H54 (cell line): Measurements from ENCODE around the gene MAP3K1.
A peak's percentile ranks its signal among the peaks of the same experiment; 100 is the strongest.
"Not testable (repeated sequence)": the region's sequence is repeated elsewhere in the genome, so short reads cannot be mapped to it uniquely, and the experiment has no call there.

Source experiments
- DNase-seq: peaks from one replicate; pipeline ENCODE4 v3.0.0; 2011; ENCODE audit warnings: low spot score, mixed read lengths; ENCODE audit not compliant: insufficient read length
- FAIRE-seq: peaks from 3 replicates; lab custom pipeline; 2011; peaks lifted over from hg19 to GRCh38; lab: Jason Lieb, UNC
- POLR2A ChIP-seq: IDR thresholded peaks from 2 replicates; pipeline ENCODE4 v1.6.1; 2011; ENCODE audit warnings: low read depth, mild to moderate bottlenecking, low read length

Gene MAP3K1

GRCh38 chr5:56814963-56815657 is at the start of gene MAP3K1:
MAP3K1 (plus strand) TSS chr5:56815549; CDS start chr5:56815574, 25 bp downstream.
- peak; percentile 66 for TF ChIP-seq POLR2A
- no peak for FAIRE-seq
- DNase-seq: peak; percentile 73

GRCh38 chr5:56766926-56767325 is 48.4 kb upstream of the MAP3K1 start:
- FAIRE-seq: no peak
- no peak for DNase-seq
- TF ChIP-seq POLR2A: no peak

DNA sequence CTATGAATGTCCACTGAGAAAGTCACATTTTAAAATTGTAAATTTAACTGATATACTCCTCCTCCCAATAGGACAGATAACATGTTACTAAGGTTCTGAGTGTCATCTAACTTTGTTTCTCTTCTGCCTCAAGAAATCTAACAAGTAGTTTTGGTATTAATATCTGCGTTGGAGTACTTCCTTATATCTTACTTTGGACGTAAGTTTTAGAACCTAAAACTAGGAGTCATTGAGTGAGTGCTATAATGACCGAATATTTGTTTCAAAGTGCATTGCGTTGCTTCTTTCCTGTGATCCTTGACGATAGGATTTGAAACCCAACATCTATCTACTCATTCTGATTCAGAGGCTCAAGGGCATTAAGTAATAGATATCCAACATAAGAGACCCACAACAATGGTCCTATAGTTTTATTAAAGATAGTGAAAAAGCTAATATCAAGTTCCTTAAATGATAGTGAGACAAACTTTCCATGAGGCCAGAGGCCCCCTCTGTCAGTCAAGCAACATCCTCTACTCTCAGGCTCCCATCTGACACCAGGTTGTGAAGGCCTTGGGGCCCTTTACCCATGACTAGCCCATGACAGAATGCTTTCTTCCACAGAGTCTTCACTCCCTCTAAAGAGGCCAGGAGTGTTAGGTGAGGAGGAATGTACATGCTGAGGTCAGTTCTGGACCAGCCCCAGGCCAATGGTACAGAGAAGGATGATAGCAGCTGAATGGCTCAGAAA is 45.3 kb upstream of the MAP3K1 start:
- no peak for DNase-seq
- no peak for FAIRE-seq
- no peak for TF ChIP-seq POLR2A

DNA sequence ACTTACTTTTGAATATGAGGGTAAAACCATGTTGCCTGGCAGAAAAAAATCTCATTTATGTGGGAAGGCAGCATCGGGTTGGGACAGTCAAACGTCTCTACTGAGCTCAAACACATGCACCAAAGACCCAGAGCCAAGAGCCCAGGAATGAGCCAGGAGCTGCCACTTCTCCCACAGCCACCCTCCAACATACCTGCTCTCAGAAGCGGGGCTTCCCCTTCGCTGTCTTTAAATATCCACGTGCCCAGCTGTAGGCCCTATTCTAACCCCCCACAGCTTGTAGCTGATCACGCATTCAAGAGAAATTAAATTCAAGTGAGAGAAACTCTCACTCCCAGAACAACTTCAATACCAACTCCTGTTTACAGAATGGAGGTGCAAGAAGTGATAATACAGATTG is 42.6 kb upstream of the MAP3K1 start:
- DNase-seq (no peak), FAIRE-seq (no peak)
- no peak for TF ChIP-seq POLR2A

DNA sequence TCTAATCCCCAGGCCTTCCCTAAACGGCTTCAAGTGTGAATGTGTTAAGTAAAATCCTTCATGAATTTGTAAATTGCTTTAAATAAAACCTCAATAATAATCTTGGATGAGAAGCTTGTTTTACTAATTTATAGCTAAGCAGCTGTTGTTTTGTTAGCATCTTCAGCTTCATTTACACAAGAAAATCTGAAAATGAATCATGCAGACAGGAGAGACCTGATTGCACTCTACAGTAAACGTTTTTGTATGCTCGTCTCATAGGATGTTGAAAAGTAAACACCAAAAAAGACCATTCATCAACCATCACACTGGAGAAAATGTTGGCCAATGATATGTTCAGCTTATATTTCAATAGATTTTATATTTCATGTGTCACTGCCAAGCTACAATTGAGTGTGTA is 40.4 kb upstream of the MAP3K1 start:
- FAIRE-seq: no peak
- DNase-seq: no peak
- TF ChIP-seq POLR2A: no peak

DNA sequence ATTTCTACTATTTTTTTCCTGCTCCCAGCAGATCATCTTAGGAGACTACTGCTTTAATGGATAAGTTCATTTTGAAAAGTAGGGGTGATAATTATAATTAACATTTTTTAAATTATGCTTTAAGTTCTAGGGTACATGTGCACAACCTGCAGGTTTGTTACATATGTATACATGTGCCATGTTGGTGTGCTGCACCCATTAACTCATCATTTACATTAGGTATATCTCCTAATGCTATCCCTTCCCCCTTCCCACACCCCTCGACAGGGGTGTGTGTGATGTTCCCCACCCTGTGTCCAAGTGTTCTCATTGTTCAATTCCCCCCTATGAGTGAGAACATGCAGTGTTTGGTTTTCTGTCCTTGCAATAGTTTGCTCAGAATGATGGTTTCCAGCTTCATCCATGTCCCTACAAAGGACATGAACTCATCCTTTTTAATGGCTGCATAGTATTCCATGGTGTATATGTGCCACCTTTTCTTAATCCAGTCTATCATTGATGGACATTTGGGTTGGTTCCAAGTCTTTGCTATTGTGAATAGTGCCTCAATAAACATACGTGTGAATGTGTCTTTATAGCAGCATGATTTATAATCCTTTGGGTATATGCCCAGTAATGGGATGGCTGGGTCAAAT is 39.0 kb upstream of the MAP3K1 start:
- DNase-seq, FAIRE-seq: not testable (repeated sequence)

- DNase-seq (no peak), FAIRE-seq (no peak)
- no peak for TF ChIP-seq POLR2A
Observed at GRCh38 chr5:56783261-56783660, 32.1 kb upstream of the MAP3K1 start.

DNA sequence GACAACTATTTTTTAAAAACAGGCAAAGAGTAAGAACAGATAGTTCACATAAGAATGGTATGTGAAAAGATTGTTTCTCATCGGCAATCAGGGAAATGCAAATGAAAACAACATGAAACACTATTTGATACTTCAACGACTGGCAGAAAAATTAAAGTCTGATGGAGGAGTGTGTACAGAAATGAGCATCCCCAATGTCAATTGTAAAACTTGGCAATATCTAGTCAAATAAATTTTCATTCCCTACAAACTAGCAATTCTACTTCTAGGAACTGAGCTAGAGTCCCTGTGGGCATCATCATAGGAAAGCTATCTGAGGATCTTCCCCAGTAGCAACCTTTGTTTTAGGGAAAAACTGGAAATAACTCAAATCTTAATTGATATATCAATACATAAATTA is 29.0 kb upstream of the MAP3K1 start:
- FAIRE-seq (no peak), DNase-seq (no peak)
- no peak for TF ChIP-seq POLR2A

DNA sequence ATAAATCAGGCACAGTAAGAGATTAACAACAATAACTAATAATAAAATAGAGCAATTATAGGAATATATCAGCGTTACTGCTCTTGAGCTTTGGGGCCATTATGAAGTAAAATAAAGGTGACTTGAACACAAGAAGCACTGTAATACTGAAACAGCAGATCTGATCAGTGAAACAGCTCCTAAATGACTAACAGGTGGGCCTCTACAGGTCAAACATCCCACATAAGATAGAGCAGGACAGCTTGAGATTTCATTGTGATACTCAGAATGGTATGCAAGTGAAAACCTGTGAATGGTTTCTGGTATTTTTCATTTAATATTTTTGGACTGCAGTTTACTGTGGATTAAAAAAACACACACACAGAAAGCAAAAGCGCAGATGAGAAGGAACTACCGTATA is 24.0 kb upstream of the MAP3K1 start:
- DNase-seq: no peak
- FAIRE-seq: no peak
- TF ChIP-seq POLR2A: no peak

- FAIRE-seq: no peak
- no peak for TF ChIP-seq POLR2A
- DNase-seq: no peak
Observed at GRCh38 chr5:56798521-56798920, 16.8 kb upstream of the MAP3K1 start.

- FAIRE-seq (no peak), DNase-seq (no peak)
- TF ChIP-seq POLR2A: no peak
Observed at GRCh38 chr5:56800186-56800585, 15.2 kb upstream of the MAP3K1 start.

GRCh38 chr5:56801256-56801655 is 14.1 kb upstream of the MAP3K1 start:
- FAIRE-seq (no peak), DNase-seq (no peak)

DNA sequence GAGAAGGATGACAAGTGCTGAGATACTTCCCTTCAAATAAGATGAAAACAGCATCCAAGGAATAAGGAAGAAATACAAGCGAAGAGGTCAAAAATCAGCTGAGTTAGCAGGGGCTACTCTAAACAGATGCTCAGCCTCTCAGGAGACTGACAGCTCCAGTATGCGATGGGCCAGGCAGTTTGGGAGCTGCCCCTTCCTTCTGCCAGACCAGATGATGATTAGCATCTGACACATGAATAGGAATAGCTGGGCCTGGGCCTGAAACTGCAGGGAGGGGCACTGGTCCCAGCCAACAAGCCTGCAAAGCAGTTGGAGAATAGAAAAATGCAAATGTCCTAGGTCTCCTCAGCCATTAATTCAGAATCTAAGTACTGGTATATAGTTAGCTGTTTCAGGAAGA is 13.1 kb upstream of the MAP3K1 start:
- no peak for TF ChIP-seq POLR2A
- FAIRE-seq (no peak), DNase-seq (no peak)

More at GRCh38 chr5:56801256-56801655, 14.1 kb upstream of the MAP3K1 start:
- no peak for TF ChIP-seq POLR2A

DNA sequence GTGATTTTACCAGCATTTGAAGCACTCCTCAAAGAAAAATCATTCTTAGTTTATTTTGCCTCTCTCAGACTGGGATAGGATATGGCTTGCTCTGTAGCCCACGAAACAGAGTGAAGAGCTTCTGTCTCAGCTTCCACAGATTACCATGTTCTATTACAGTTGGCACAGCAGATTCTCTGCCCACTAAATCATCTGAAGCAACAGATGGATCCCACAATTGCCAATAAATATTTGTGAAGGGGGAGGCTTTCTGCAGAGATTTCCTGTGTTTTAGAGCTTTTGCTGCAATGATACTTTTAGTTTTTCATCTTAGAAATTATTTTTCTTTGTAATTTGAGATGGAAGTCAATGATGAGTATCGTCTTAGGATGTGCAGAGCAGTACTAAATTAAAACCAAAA is 12.3 kb upstream of the MAP3K1 start:
- TF ChIP-seq POLR2A: no peak
- FAIRE-seq (no peak), DNase-seq (no peak)
